Calu3 (cell line): Measurements from ENCODE around the gene PSORS1C1. TPM values are rescaled to one million over a fixed set of nuclear protein-coding genes. Genes with fewer than 3 reads are reported as not detected.

Experiments
- BruUV-seq: library from RNA; stranded (reverse); fragments of 400-500 nt; replicated peaks from 2 replicates; lab custom pipeline; 2021; lab: Mats Ljungman, UMichigan
- CTCF ChIA-PET: fragments of 300-600 bp; sonication (Branson Sonifier 250); formaldehyde crosslinking; loops from one replicate; lab custom pipeline; 2022; ENCODE audit warnings: antibody characterized with exemption; lab: Charles Lee
- DNase-seq: peaks from one replicate; pipeline ENCODE4 v3.0.0; 2022
- H3K27ac Mint-ChIP-seq: one replicate; pipeline ENCODE4 v1.8.0; 2022; ENCODE audit warnings: mixed read lengths; ENCODE audit not compliant: unreplicated experiment
- H3K27me3 Mint-ChIP-seq: one replicate; pipeline ENCODE4 v1.8.0; 2022; ENCODE audit warnings: mixed read lengths; ENCODE audit not compliant: unreplicated experiment
- H3K36me3 Mint-ChIP-seq: one replicate; pipeline ENCODE4 v1.8.0; 2022; ENCODE audit warnings: mild to moderate bottlenecking, moderate library complexity, mixed read lengths; ENCODE audit not compliant: insufficient read depth, unreplicated experiment
- H3K4me1 Mint-ChIP-seq: one replicate; pipeline ENCODE4 v1.8.0; 2022; ENCODE audit warnings: mild to moderate bottlenecking, low read depth, mixed read lengths; ENCODE audit not compliant: unreplicated experiment
- H3K4me3 Mint-ChIP-seq: one replicate; pipeline ENCODE4 v1.8.0; 2022; ENCODE audit warnings: mild to moderate bottlenecking, low read depth, moderate library complexity, mixed read lengths; ENCODE audit not compliant: unreplicated experiment
- H3K9me3 Mint-ChIP-seq: one replicate; pipeline ENCODE4 v1.8.0; 2022; ENCODE audit warnings: low read depth, mixed read lengths; ENCODE audit not compliant: unreplicated experiment
- intact Hi-C: fragments of 100-400 bp; cut with micrococcal nuclease; formaldehyde crosslinking; loops from one replicate; pipeline ENCODE4 v1.10.0; 2022; ENCODE audit not compliant: unreplicated experiment
- total RNA-seq: library from RNA; stranded (reverse); gene quantifications from 2 replicates; pipeline ENCODE4 v1.2.3, GENCODE V29; 2022
- TF ChIP-seq, protein P1 (sequence below): fragments of 200-600 bp; IDR thresholded peaks from one replicate; pipeline ENCODE4 v1.8.0; 2022; ENCODE audit warnings: antibody characterized with exemption; ENCODE audit not compliant: unreplicated experiment

The PSORS1C1 gene
- total RNA-seq, 1 experiment from 2014 or later = 11.0 TPM

DNA sequence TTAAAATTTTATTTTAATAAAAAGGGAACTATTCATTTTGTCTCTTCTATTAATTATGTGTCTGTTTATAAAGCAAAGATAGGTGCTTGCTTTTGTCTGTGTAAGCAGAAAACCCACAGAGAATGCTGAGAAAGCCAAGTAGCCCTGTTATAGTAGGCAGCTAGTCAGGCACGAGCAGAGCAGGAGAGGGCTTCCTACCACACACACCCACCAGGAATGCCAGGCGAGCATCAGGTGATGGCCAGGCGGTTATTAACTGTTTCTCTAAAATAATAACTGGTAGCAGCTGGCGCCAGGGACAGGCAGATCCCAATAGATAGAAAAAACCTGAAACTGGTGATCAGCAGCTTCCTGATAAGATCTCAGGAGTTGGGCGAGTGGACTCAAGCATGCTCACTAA, 17.9 kb upstream of the PSORS1C1 start:
- CTCF ChIA-PET = interaction anchor here (0.7 to 1.1 kb wide), 2 partner anchors 9 to 180 kb away, joined by 4 read pairs; no protein-coding TSS in a partner anchor
- no peak for DNase-seq
- Mint-ChIP-seq H3K4me1 (peaks cover 27% of the 10 kb centered on the region), H3K27ac (no peak overlapping the region), H3K36me3 (no peaks in the 10 kb centered on the region), H3K27me3 (no peaks in the 10 kb centered on the region), H3K4me3 (no peak overlapping the region), H3K9me3 (no peaks in the 10 kb centered on the region)
- BruUV-seq = no TSS peak
- TF ChIP-seq, protein P1, sequence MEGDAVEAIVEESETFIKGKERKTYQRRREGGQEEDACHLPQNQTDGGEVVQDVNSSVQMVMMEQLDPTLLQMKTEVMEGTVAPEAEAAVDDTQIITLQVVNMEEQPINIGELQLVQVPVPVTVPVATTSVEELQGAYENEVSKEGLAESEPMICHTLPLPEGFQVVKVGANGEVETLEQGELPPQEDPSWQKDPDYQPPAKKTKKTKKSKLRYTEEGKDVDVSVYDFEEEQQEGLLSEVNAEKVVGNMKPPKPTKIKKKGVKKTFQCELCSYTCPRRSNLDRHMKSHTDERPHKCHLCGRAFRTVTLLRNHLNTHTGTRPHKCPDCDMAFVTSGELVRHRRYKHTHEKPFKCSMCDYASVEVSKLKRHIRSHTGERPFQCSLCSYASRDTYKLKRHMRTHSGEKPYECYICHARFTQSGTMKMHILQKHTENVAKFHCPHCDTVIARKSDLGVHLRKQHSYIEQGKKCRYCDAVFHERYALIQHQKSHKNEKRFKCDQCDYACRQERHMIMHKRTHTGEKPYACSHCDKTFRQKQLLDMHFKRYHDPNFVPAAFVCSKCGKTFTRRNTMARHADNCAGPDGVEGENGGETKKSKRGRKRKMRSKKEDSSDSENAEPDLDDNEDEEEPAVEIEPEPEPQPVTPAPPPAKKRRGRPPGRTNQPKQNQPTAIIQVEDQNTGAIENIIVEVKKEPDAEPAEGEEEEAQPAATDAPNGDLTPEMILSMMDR = no peak
- intact Hi-C loops = no loop called here

DNA sequence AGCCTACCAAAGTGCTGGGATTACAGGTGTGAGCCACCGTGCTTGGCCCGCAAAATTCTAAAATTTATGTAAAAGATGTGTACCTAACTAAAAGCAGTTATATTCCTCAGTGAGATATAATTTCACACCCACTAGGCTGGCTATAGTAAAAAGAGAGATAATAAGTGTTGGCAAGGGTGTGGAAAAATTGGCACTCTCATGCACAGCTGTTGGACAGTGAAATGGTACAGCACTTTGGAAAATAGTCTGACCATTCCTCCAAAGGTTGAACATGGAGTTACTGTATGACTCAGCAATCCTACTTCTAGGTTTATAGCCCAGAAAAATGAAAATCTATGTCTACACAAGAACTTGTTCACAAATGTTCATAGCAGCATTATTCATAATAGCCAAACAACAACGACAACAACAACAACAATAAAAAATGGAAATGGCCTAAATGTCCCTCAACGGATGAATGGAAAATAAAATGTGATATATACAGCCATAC, 16.1 kb upstream of the PSORS1C1 start:
- no TSS peak for BruUV-seq
- Mint-ChIP-seq H3K4me1 (peaks cover 27% of the 10 kb centered on the region), H3K4me3 (no peak overlapping the region), H3K9me3 (no peaks in the 10 kb centered on the region), H3K27me3 (no peaks in the 10 kb centered on the region), H3K36me3 (no peaks in the 10 kb centered on the region), H3K27ac (no peak overlapping the region)
- TF ChIP-seq, protein P1 = no peak
- intact Hi-C loops = no loop called here
- CTCF ChIA-PET = interaction anchor here (0.8 kb wide), 1 partner anchor 11 kb away, joined by 3 read pairs; no protein-coding TSS in a partner anchor
- no peak for DNase-seq

DNA sequence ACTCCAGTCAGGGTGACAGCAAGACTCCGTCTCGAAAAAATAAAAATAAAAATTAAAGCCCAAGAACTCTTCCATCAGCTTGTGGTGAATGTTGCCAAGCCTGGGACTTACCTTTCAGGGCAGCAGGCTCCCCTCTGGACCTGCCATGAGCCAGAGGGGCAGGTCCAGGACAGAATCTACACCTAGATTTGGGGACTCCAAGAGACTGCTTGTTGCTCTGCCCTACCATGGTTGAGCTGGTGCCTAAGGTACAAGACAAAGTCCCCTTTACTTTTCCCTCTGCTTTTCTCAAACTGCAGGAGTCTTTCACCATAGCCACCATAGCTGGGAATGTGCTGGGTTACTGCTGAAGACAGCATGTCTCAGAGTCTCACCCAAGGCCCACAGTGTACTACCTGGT, 11.5 kb upstream of the PSORS1C1 start:
- intact Hi-C loops = no loop called here
- H3K4me1 Mint-ChIP-seq = no peaks in the 10 kb centered on the region
- BruUV-seq = no TSS peak
- H3K4me3 Mint-ChIP-seq = no peak overlapping the region
- H3K27me3 Mint-ChIP-seq = peaks cover 10% of the 10 kb centered on the region
- no peaks in the 10 kb centered on the region for H3K9me3 Mint-ChIP-seq
- no peak overlapping the region for H3K27ac Mint-ChIP-seq
- no peaks in the 10 kb centered on the region for H3K36me3 Mint-ChIP-seq
- CTCF ChIA-PET = interaction anchor here (1.1 to 2.3 kb wide), 3 partner anchors 10 to 16 kb away, joined by 4 to 14 read pairs (median 11); no protein-coding TSS in a partner anchor
- TF ChIP-seq, protein P1 = no peak
- no peak for DNase-seq

DNA sequence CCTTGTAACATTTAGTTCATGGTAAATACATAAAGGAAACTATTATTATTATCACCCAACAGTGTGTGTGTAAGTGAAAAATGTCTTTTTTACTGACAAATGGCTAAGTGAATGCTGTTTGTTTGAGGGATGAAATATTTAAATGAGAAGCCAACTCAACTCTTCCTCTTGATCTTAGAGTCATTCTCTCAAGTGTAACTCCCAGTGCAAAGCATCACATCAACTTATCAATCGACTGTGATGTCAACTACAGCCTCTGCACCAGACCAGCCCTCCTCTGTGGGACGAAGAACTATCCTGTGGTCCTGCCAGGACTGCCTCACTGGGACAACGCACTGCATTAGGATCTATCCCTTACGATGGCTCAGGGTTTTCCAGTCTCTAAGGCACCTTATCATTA, 7.5 kb upstream of the PSORS1C1 start:
- BruUV-seq = no TSS peak
- DNase-seq = no peak
- Mint-ChIP-seq H3K27ac (no peak overlapping the region), H3K4me1 (peaks cover 9% of the 10 kb centered on the region), H3K27me3 (peaks cover 30% of the 10 kb centered on the region), H3K9me3 (no peaks in the 10 kb centered on the region), H3K36me3 (no peaks in the 10 kb centered on the region), H3K4me3 (no peak overlapping the region)
- intact Hi-C loops = no loop called here
- TF ChIP-seq, protein P1 = no peak
- CTCF ChIA-PET = no interaction called here
